ENCODE measurements around the gene WDR86.
A peak's percentile ranks its signal among the peaks of the same experiment; 100 is the strongest.

WDR86 gene

DNA sequence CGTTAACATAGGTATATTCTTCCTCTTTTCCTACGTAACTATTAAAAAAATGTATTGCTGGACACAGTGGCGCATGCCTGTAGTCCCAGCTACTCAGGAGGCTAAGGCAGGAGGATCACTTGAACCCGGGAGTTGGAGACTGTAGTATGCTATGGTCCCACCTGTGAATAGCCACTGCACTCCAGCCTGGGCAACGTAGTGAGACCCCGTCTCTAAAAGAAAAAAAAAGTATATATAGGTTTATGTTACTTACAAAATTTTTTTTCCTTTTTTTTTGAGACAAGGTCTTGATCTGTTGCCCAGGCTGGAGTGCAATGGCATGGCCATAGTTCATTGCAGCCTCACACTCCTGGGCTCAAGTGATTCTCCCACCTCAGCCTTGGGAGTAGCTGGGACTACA, 62.6 kb downstream of the WDR86 start:
- TF ChIP-seq CTCF (IDR thresholded peaks at IDR 0.05; ENCODE audit: control extremely low read depth, extremely low read depth, low read depth, missing control alignments) = no peak
- CTCF ChIA-PET = interaction anchor here (1.2 kb wide), 1 partner anchor 21 kb away, joined by 5 read pairs; no protein-coding TSS in a partner anchor
- POLR2A ChIA-PET = no interaction called here
- no peak for DNase-seq (ENCODE audit: extremely low spot score)

DNA sequence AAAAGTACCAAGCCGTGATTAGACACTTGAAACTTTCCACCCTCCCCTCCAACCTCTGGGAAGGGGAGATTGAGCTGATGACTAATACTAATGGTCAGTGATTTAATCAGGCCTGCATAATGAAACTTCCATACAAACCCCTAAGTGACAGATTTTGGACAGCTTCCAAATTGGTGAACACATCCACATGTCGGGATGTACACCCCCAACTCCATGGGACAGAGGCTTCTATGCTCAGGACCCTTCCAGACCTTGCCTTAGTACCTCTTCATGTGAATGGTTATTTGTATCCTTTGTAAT, 63.4 kb downstream of the WDR86 start:
- TF ChIP-seq CTCF (IDR thresholded peaks at IDR 0.05; ENCODE audit: control extremely low read depth, extremely low read depth, low read depth, missing control alignments) = no peak
- DNase-seq (ENCODE audit: extremely low spot score) = no peak
- ChIA-PET CTCF (interaction anchor here (1.2 kb wide), 1 partner anchor 22 kb away, joined by 5 read pairs; no protein-coding TSS in a partner anchor), POLR2A (no interaction called here)

DNA sequence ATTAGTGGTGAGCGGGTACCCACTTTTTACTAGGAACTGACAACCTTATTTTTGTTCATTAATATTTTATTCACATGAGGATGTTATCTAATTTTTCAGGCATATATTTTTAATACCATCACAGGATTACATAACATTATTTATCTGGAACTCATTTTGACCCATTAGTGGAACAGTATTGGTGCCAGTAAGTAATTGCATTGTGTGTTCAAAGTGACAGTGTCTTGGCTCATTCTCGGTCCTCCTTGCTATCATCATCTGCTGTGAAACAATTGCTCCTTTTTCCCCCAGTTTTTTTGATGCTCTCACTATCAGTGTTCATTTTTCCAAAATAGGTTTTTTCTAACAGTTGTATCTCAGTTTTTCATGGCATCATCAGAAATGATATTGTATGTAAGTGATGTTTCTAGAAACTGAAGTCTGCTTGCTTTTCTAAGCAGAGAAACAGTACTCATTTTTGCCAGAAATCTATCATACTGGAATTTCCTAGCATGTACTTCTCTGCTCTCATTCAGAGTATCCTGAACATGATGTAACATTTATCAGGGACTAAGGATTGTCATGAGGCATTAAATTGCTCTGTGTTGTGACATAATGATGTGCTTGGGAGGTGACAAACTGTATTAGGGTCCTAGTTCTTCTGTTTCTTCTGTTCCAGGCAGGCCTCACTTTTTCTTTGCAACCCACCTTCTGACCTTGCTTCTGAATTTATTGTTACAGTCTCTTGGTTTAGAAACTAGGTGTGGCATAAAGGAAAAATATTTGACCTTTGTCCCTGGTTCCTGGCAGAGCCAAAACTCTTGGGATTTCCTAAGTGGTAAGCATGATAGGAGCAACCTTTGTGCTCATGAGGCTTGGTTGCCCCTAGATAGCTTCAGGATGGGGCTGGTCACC, 64.0 kb downstream of the WDR86 start:
- no peak for TF ChIP-seq CTCF (IDR thresholded peaks at IDR 0.05; ENCODE audit: control extremely low read depth, extremely low read depth, low read depth, missing control alignments)
- ChIA-PET CTCF (interaction anchor here (1.2 to 5.0 kb wide), 2 partner anchors 23 to 30 kb away, joined by 5 to 31 read pairs; no protein-coding TSS in a partner anchor), POLR2A (no interaction called here)
- no peak for DNase-seq (ENCODE audit: extremely low spot score)

DNA sequence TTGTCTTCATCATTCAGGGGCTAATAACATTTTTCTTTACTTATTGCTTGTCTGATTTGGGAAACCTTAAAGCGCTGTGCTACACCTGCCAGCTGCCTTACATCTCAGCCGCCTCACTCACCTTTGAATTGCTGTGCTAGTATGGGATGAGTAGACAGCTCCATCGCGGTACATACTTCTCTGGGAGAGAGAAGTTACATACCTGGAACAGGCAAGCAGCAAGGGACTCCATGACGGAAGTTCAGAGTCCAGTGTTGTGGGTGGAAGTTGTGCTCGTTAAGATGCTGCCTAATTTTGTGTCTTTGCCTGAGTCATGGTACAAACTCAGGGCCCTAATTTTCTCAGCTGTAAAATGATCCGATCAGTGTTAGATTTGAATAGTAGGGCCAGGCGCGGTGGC, 66.3 kb downstream of the WDR86 start:
- no peak for TF ChIP-seq CTCF (IDR thresholded peaks at IDR 0.05; ENCODE audit: control extremely low read depth, extremely low read depth, low read depth, missing control alignments)
- CTCF ChIA-PET = interaction anchor here (1.0 to 5.0 kb wide), 3 partner anchors 9 to 99 kb away, joined by 3 to 31 read pairs (median 6); no protein-coding TSS in a partner anchor
- POLR2A ChIA-PET = no interaction called here
- no peak for DNase-seq (ENCODE audit: extremely low spot score)

DNA sequence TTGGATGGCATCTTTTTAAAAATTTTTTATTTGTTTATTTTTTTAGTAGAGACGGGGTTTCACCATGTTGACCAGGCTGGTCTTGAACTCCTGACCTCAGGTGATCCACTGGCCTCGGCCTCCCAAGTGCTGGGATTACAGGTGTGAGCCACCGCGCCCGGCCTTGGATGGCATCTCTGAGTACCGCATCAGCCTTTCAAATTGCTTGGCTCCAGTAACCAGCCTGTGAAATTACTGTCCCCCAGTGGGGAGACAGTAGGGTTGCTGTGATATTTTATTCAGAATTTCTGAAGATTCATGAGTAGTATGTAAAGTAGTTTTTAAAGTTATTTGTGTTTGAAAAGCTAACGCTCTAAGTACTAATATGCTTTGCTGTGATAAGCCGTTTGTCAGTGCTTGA, 67.0 kb downstream of the WDR86 start:
- no peak for TF ChIP-seq CTCF (IDR thresholded peaks at IDR 0.05; ENCODE audit: control extremely low read depth, extremely low read depth, low read depth, missing control alignments)
- CTCF ChIA-PET = interaction anchor here (1.0 to 6.1 kb wide), 4 partner anchors 8 to 98 kb away, joined by 3 to 38 read pairs (median 18); no protein-coding TSS in a partner anchor
- POLR2A ChIA-PET = no interaction called here
- no peak for DNase-seq (ENCODE audit: extremely low spot score)

DNA sequence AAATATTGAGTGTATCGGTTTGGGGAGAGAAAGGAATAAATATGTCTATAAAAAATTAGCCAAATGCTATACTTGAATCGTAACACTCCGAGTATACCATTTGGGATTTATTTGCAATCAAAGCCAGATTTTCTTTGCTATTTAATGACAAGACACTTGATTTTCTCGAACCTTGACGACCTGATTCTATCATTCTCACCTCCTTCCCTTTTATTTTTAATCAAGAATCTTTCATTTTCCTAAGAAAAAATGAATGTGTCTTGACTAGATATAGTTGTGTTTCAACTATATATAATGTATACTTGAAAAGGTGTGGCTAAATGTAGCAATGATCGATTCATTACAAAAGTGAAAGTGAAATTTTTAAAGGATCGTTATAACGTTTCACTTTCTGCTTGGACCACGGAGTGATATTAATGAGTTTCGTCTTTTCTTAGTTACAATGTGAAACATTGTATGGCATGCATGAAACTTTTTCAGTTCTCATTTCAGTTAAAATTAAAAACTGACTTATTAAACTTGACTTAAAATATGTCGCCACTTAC, 67.7 kb downstream of the WDR86 start:
- DNase-seq (ENCODE audit: extremely low spot score) = peak; percentile 71
- CTCF ChIA-PET = interaction anchor here (0.6 to 6.1 kb wide), 4 partner anchors 9 to 99 kb away, joined by 3 to 38 read pairs (median 18); no protein-coding TSS in a partner anchor
- POLR2A ChIA-PET = interaction anchor here (0.6 kb wide), 1 partner anchor 103 kb away, joined by 3 read pairs; no protein-coding TSS in a partner anchor
- no peak for TF ChIP-seq CTCF (IDR thresholded peaks at IDR 0.05; ENCODE audit: control extremely low read depth, extremely low read depth, low read depth, missing control alignments)

All from GM10248 (cell line).